ENCODE measurements around the gene PITPNM3. TPM values are rescaled to one million over a fixed set of nuclear protein-coding genes. Genes with fewer than 3 reads are reported as not detected.

Gene PITPNM3
- total RNA-seq, 1 experiment from 2014 or later = 0.44 TPM

DNA sequence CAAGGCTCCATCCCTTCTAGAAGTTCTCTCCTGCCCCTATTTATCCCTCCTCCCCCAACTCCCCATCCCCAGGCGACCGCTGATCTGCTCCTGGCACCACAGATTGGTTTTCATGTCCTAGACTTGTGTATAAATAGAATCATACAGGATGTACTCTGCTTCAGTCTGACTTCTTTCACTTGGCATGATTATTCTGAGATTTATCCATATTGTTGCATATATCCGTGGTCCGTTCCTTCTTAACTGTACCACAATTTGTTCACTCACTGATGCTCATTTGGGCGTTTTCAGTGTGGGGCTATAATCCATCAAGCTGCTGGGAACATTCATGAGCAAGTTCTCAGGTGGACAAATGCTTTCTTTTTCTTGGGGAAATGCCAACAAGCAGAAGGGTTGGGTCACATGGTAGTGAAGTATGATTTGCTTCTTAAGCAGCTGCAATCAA is 23.9 kb downstream of the PITPNM3 start:
- TF ChIP-seq TCF7L2 (IDR thresholded peaks at IDR 0.05; ENCODE audit: low read depth, low read length) (no peak), SIN3A (IDR thresholded peaks at IDR 0.05; ENCODE audit: borderline replicate concordance, insufficient read depth, low read depth, low read length) (no peak), POLR2AphosphoS5 (IDR thresholded peaks at IDR 0.05; ENCODE audit: low read depth, low read length) (no peak)
- TF ChIP-seq, protein P1, sequence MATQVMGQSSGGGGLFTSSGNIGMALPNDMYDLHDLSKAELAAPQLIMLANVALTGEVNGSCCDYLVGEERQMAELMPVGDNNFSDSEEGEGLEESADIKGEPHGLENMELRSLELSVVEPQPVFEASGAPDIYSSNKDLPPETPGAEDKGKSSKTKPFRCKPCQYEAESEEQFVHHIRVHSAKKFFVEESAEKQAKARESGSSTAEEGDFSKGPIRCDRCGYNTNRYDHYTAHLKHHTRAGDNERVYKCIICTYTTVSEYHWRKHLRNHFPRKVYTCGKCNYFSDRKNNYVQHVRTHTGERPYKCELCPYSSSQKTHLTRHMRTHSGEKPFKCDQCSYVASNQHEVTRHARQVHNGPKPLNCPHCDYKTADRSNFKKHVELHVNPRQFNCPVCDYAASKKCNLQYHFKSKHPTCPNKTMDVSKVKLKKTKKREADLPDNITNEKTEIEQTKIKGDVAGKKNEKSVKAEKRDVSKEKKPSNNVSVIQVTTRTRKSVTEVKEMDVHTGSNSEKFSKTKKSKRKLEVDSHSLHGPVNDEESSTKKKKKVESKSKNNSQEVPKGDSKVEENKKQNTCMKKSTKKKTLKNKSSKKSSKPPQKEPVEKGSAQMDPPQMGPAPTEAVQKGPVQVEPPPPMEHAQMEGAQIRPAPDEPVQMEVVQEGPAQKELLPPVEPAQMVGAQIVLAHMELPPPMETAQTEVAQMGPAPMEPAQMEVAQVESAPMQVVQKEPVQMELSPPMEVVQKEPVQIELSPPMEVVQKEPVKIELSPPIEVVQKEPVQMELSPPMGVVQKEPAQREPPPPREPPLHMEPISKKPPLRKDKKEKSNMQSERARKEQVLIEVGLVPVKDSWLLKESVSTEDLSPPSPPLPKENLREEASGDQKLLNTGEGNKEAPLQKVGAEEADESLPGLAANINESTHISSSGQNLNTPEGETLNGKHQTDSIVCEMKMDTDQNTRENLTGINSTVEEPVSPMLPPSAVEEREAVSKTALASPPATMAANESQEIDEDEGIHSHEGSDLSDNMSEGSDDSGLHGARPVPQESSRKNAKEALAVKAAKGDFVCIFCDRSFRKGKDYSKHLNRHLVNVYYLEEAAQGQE (IDR thresholded peaks at IDR 0.05; ENCODE audit: insufficient read depth in 1 of 2, low read depth in 2 of 2, low read length in 1 of 2) = no peak
- TF ChIP-seq, protein P2, sequence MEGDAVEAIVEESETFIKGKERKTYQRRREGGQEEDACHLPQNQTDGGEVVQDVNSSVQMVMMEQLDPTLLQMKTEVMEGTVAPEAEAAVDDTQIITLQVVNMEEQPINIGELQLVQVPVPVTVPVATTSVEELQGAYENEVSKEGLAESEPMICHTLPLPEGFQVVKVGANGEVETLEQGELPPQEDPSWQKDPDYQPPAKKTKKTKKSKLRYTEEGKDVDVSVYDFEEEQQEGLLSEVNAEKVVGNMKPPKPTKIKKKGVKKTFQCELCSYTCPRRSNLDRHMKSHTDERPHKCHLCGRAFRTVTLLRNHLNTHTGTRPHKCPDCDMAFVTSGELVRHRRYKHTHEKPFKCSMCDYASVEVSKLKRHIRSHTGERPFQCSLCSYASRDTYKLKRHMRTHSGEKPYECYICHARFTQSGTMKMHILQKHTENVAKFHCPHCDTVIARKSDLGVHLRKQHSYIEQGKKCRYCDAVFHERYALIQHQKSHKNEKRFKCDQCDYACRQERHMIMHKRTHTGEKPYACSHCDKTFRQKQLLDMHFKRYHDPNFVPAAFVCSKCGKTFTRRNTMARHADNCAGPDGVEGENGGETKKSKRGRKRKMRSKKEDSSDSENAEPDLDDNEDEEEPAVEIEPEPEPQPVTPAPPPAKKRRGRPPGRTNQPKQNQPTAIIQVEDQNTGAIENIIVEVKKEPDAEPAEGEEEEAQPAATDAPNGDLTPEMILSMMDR (IDR thresholded peaks at IDR 0.05) = no peak
- in situ Hi-C loops (cut with HindIII; ENCODE audit: low pct_unique_long_range_greater_than_20kb, low sequenced_read_pairs) = no loop called here
- BruUV-seq (replicated peaks) = no TSS peak

DNA sequence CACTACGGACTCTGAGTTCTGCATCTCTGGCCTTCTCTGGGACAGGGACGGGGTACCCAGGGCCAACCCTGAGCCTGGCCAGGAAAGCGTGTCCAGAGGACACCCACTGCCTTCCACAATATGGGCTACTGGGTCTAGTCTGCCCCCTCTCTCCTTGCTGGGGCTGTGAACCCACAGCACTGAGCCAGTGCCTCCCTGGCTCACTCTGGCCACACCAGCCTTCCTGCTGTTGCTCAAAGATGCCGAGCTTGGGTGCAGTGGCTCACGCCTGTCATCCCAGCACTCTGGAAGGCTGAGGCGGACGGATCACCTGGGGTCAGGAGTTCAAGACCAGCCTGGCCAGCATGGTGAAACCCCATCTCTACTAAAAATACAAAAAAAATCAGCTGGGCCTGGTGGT is 24.8 kb downstream of the PITPNM3 start:
- BruUV-seq (replicated peaks) = no TSS peak
- Histone ChIP-seq H3K36me3 (ENCODE audit: control insufficient read depth, insufficient read depth, low read length) (no peaks in the 10 kb centered on the region), H3K9me3 (ENCODE audit: control insufficient read depth, insufficient read depth, low read depth, low read length) (no peaks in the 10 kb centered on the region), H3K4me3 (ENCODE audit: low read depth in 2 of 2, low read length in 2 of 2) (no peak overlapping the region), H3K4me1 (ENCODE audit: control insufficient read depth, insufficient read depth, low read length) (no peaks in the 10 kb centered on the region), H3K27me3 (ENCODE audit: control insufficient read depth, insufficient read depth, low read length) (no peaks in the 10 kb centered on the region; the same call in 1 of the 2 replicates), H3K27ac (ENCODE audit: low read length) (no peak overlapping the region)
- ChIA-PET POLR2A (no interaction called here), CTCF (no interaction called here)
- TF ChIP-seq TCF7L2 (IDR thresholded peaks at IDR 0.05; ENCODE audit: low read depth, low read length) = no peak
- intact Hi-C loops (cut with micrococcal nuclease; ENCODE audit: unreplicated experiment) (no loop called here), in situ Hi-C loops (cut with HindIII; ENCODE audit: low pct_unique_long_range_greater_than_20kb, low sequenced_read_pairs) (no loop called here)
- no peak for ATAC-seq
- no peak for DNase-seq (ENCODE audit: low read depth, low spot score)

More for the DNA sequence above, 23.9 kb downstream of the PITPNM3 start:
- Histone ChIP-seq H3K9me3 (ENCODE audit: control insufficient read depth, insufficient read depth, low read depth, low read length) (no peaks in the 10 kb centered on the region), H3K4me1 (ENCODE audit: control insufficient read depth, insufficient read depth, low read length) (no peaks in the 10 kb centered on the region), H3K36me3 (ENCODE audit: control insufficient read depth, insufficient read depth, low read length) (no peaks in the 10 kb centered on the region), H3K27ac (ENCODE audit: low read length) (no peak overlapping the region), H3K27me3 (ENCODE audit: control insufficient read depth, insufficient read depth, low read length) (no peaks in the 10 kb centered on the region; the same call in 1 of the 2 replicates), H3K4me3 (ENCODE audit: low read depth in 2 of 2, low read length in 2 of 2) (no peak overlapping the region)
- intact Hi-C loops (cut with micrococcal nuclease; ENCODE audit: unreplicated experiment) = no loop called here
- no peak for ATAC-seq
- POLR2A ChIA-PET = no interaction called here
- CTCF ChIA-PET = interaction anchor here (0.6 kb wide), 1 partner anchor 58 kb away, joined by 3 read pairs; no protein-coding TSS in a partner anchor
- no peak for DNase-seq (ENCODE audit: low read depth, low spot score)

DNA sequence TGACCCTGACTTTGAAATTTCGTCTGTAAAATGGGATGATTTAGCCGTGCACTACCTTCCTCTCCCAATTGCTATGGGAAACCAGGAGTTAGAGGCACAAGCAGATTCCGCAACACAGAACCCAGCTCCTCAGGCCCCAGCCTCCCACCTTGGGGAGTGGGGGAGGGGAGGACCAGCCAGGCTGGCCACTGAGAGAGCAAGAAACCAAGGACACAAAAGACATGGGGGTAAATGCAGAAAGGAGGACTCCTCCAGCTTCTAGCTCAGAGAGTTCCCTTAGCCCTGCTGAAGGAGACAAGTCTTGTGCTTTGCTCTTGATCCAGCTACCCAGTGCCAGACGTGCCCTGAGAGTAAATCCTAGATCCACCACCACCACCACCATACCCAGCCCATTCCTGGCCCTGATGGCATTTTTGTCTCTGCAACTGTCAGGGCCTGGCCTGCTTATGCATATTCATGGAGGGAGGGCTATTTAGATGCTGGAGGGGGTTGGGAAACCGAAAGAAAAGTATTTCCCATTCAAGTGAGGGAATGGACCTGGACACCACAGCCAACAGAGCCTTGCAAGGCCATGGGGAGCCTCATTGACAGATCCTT is 25.9 kb downstream of the PITPNM3 start:
- in situ Hi-C loops (cut with HindIII; ENCODE audit: low pct_unique_long_range_greater_than_20kb, low sequenced_read_pairs) = no loop called here
- Histone ChIP-seq H3K27ac (ENCODE audit: low read length) (no peak overlapping the region), H3K4me3 (ENCODE audit: low read depth in 2 of 2, low read length in 2 of 2) (no peak overlapping the region), H3K4me1 (ENCODE audit: control insufficient read depth, insufficient read depth, low read length) (no peaks in the 10 kb centered on the region), H3K9me3 (ENCODE audit: control insufficient read depth, insufficient read depth, low read depth, low read length) (no peaks in the 10 kb centered on the region), H3K27me3 (ENCODE audit: control insufficient read depth, insufficient read depth, low read length) (no peaks in the 10 kb centered on the region; the same call in 1 of the 2 replicates), H3K36me3 (ENCODE audit: control insufficient read depth, insufficient read depth, low read length) (no peaks in the 10 kb centered on the region)
- TF ChIP-seq, protein P1 (IDR thresholded peaks at IDR 0.05; ENCODE audit: insufficient read depth in 1 of 2, low read depth in 2 of 2, low read length in 1 of 2) = no peak
- TF ChIP-seq SIN3A (IDR thresholded peaks at IDR 0.05; ENCODE audit: borderline replicate concordance, insufficient read depth, low read depth, low read length) (no peak), TCF7L2 (IDR thresholded peaks at IDR 0.05; ENCODE audit: low read depth, low read length) (no peak), POLR2AphosphoS5 (IDR thresholded peaks at IDR 0.05; ENCODE audit: low read depth, low read length) (no peak)
- TF ChIP-seq, protein P2 (IDR thresholded peaks at IDR 0.05) = no peak
- intact Hi-C loops (cut with micrococcal nuclease; ENCODE audit: unreplicated experiment) = no loop called here
- POLR2A ChIA-PET = no interaction called here
- BruUV-seq (replicated peaks) = no TSS peak
- DNase-seq (ENCODE audit: low read depth, low spot score) (no peak), ATAC-seq (no peak)
- CTCF ChIA-PET = no interaction called here
